Stimulated activated CD4-positive, alpha-beta T cell treated with anti-CD3 and anti-CD28 coated beads, Interleukin-15, amount 100 ng/mL, for 24 hours (primary cell): ENCODE data around the gene OPCML.

Experiments
- DNase-seq: peaks from one replicate; pipeline ENCODE4 v3.0.0-alpha.2; 2020

The OPCML gene

DNA sequence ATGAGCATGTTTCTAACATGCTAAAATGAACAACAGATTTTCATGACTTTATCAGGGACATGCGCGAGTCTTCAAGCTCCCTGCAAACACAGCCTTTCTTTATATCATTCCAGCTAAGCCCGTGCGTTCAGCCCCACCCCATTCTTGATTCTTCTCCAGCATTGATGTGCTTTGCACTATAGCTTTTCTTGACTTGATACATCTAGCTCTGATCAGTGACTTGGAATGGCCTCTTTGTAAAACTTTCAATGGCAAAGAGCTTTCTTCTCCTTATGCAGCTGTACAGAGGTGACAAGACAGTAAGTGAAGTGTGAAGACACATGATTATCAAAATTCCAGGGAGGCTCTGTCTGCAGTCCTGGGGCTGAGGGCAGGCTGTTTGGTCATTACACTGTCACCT lies 561.0 kb downstream of the OPCML start:
- DNase-seq, result no peak

DNA sequence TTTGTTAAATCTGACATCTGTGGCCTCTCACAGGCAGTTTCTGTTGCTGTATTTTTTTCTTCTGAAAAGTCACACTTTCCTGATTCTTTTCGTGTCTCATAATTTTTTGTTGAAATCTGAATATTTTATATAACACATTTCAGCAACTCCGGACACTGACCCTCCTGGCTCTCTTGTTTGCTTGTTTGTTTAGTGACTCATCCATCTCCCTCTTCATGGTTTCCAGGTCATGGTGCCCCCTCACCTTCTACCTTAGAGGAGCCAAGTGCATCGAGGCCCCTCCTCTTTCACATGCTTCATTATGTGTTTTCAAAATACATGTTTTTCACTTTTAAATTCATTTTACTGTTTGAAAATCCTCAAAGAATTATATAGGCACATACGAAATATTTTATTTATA lies 562.4 kb downstream of the OPCML start:
- no peak for DNase-seq

DNA sequence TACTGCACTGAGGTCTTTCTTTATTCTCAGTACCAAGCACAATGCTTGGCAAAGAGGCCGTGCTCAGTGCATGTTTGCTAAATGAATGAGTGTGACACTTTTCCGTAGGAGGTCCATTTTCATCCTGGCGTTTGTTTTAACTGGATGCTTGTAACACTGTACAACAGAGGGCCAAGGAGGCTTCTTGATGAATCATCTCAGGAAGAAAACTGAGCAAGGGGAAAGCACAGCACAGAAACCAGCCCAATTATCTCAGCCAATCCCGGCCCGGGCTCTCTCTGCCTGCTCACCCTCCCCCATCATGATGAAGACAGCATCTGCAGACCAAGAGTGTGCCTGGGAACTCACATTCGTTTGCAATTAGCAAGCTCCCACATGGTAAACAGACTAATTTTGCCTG lies 570.3 kb downstream of the OPCML start:
- no peak for DNase-seq

DNA sequence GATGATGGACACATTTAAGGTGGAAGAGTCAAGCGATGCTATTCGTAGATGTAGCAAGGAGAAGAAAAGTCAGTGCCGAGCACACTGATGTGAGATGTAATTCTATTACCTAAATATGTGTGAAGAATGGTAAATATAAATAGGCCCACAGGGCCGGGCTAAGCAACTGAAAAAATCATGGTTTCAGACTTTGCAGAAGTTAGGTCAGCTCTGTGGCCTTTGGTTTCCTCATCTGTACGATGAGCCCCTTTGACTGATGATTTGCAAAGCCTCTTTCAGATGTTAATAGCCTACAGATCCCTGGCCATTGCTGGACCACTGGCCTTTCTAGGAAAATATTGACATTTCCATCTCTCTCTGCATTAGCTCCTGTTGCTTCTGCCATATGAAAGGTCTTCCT lies 570.8 kb downstream of the OPCML start:
- DNase-seq, result no peak

DNA sequence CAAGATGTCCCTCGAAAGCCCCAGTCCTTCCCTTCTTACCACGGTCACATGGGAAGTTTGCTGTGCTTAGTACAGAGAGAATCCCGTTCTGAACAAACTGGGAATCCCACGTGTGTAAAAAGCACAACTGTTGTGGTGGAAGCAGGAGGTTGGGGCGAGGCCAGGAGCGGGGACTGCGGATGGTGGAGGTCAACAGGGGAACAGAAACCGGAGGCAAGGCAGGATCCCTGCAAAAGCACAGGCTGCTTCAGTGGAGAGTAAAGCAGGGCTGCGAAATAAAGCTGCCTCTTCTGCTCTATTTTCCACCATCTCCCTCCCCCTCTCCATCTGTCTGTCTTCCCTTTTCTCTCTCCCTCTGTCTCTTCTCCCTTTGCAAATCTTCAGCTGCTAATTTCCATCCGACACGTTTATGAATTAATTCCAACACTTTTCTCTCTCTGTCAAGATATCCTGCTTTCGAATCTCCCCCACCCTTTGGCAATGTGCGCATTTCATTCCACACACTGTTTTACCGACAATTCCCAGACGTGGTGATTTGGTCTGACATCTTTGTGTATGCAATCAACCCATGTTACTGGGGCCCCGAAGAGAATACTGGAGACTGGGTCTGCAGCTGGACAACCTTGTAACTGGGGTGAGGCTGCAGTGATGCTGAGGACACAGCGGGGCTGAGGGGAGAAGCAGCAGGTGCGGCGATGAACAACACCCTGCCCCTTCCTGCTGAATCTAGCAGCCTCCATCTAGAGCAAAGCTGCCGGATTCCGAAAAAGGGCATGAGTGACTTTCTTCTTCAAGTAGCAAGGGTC lies 571.8 kb downstream of the OPCML start:
- no peak for DNase-seq

DNA sequence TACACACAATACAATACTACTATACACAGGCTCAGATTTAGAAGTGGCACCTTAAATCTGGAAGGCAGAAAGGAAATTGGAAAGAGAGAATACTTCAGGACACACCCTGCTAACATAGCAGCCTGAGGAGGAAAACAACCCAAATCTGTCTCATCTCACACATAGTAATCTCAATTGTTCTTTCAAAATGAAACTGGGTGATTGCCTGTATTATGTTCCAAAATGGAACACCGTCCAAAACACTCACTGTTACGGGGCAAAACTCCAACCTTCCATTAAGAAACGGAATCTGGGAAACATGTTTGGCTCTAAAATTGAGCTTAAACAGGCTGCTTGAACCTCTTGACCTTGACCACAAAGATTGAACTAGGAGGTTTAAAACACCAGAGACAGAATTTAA lies 572.6 kb downstream of the OPCML start:
- no peak for DNase-seq

DNA sequence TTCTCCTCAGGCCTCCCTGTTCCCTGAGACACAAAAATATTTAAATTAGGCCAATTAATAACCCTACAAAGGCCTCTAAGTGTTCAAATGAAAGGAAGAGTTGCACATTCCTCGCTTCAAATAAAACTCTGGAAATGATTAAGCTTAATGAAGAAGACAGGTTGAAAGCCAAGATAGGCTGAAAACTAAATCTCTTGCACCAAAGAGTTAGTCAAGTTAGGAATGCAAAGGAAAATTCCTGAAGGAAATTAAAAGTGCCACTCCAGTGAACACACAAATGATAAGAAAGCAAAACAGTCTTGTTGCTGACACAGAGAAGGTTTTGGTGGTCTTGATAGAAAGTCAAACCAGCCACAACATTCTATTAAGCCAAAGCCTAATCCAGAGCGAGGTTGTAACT lies 574.4 kb downstream of the OPCML start:
- DNase-seq, result no peak

DNA sequence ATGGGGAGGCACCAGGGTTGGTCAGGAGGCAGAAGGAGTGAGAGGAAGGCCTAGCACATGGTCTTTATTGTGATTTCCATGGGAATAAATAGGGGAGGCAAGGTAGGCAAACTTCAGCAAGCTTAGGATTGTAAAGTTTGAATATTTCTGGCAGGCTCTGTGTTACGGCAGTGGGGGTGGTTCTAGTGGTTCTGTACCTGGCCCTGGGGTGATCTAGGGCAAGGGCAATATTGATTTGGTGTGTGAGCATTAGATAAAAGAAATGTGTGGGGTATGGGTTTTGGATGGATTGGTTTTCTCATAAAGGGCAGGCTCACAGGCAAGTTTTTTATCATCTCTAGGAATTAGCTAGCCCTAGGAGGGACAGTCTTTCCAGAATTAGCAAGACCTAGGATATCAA lies 584.0 kb downstream of the OPCML start:
- no peak for DNase-seq

DNA sequence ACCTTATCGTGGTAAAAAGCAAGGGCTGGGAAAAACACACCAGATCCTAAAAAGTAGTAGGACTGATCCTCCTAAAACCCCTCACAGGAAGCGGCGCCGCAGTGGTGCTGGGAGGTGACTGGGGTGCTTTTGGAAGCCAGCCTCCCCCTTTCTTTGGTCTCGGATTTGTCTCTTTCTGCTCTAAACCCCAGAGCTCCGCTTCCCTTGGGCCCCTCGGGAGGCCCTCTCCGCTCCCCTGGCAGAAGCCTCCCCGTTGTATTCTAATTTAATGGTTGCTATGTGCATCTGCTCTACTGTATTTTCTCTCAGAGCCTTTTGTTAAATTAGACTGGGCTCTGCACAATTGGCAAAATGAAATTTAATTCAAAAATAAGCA lies 587.7 kb downstream of the OPCML start:
- DNase-seq, result no peak

DNA sequence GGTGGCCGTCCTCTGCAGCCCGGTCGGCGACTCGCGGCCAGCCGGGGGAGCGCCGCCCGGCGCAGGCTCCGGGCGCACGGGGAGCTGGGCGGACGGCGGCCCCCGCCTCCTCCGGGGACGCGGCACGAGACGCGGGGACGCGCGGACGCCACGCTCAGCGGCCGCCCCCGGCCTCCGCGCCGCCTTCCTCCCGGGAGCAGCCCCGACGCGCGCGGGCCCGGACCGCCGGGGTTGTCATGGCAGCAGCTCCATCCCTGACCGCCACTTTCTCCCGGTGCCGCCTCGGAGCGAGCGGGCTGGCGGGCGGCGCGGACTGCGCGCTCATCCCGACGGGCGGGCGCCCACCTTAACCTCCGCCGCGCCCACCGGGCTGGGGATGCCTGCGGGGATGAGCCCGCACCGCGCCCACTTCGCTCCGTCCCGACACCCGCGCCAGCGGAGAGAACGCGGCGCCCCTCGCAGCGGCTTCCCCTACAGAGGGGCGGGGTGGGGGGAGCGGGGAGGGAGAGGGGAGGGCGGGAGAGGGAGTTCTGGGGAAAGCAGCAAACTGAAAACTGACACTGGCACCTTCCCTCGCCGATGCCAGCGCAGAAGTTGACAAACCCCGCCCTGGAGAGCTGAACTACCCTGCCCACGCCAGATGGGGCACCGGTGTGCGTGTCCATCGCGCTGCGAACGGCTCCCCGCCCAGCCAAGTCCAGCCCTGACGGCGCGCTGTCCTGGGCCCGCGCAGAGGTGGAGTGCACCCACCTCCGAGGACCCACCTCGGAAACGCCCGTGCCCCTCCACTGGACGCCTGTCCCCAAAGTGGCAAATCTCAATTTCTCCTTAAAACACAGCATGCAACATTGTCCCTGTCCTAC lies 588.4 kb downstream of the OPCML start:
- DNase-seq, result no peak

DNA sequence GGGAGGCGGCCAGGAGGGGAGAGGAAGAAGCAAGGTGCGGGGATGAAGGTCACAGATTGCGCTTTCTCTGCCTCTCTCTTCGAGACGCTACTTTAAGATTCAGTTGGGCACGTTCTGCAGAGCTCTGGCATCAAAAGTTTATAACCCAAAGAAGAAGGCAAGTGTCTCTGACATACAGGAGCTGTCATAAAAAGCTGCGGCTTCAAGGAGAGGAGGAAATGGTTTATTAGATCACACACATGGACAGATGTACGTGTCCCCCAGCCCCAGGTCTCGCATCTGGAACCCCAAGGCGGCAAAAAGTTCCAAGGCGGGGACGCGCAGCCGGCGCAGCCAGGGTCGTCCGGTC lies 589.0 kb downstream of the OPCML start:
- no peak for DNase-seq

DNA sequence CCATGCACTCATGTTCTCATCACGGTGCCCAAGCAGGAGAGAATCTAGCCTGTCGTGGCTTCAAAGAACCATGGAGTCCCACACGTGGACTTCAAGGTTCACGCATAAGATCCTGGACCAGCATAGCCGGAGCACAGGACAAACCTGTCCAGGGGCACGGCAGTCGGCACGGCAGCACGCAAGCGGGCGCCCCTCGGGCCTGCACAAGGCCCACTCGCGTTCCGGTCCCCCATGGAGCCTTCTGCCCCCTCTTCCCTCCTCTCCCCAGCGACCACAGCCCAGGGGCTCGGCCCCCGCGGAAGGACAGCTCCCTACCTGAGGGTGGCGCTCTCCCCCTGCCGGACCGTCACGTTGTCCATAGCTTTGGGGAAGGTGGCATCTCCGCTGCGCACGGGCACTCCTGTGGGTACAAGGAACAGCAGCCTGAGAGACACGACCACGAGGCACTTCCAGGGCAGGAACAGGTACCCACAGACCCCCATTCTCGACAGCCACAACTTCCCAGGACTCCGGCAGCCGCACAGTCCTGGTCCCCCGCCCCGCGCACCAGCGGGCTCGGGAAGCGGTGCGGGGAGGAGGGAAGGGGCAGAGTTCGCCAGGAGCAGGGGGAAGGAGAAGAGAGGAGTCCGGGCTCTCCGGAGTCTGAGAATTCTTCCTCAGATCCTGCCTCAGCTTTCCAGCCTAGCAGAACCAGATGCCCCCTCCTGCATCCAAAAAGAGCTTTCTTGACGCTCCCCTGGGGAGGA lies 589.5 kb downstream of the OPCML start:
- DNase-seq, result no peak

DNA sequence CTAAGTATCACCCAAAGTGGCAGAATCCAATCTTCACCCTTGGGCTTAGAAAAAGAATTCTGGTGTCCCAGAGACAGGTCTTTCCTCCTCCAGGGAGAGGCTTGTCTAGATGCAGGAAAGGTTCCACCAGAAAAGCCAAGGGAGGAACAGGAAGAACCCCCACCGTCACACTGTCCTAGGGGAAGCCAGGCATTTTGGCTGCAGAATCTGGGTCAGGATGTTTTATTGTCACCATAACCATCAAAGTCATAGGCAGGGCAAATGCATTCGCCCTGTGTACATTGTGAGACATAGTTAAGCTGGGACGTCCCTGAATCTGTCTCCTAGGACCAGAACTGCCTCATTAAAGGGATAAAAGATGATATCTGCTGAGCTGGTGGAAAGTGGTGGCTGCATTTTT lies 590.5 kb downstream of the OPCML start:
- no peak for DNase-seq

DNA sequence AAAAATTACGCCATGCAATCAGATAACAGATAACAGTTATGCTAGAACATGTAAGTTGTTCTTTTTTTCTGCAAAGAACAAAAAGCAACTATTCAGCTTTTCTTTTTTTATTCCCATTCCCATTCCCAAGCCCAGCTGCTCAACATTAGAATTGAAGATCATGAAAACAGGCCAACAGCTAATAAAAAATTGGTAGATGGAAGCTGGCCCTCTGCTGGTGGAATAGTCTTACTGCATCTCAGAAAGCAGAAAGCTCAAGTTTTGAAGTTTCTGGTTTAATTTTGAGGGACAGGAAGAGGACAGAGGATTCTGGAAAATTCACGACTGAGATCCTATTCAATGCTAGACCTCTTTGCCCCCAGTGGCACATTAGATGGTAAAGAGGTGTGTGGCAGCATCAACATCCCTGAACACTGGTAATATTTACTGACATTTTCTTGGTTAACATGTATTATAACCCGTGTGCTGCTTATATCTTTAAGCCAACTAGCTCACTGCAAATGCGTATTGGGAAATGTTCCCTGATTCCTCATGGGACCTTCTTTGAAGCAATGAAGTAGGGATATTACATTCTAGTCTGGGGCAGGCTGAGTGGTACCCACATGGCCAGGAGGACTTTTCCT lies 591.2 kb downstream of the OPCML start:
- peak; percentile 8 for DNase-seq

DNA sequence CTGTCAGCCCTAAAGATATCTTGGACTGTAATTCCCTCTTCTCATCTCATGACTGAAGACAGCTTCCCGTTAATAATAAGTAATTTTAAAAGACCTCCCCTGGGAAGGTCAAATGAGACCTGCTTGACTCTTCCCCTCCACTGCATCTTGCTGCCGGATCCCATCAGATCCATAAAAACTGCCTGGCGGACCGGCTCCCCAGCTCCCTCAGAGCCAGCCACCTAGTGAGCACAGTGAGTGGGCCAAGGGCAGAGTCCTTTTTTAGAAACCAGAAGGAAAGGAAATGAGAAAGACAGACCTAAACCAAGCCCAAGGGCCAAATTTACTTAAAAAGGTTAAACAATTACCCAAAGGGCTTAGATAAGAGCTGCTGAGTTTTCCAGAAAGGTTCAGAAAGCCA lies 595.3 kb downstream of the OPCML start:
- DNase-seq, result no peak

DNA sequence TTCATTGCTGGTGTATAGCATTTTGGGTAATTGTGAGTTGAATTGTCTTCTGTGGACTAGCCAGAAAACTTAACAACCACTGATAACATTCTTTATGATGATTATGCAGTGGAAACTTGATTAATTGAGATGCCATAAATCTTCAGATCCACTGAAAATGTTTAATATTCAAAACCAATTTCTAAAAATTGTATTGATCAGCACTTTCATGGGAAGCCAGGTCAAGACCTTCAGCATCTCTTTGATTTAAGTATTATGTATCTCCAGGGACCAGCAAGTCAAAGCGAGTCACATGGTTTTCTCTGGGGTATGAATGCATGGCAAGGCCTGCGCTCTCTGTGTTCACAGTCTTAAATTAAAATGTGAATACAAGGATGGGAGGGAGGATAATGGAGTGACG lies 596.9 kb downstream of the OPCML start:
- no peak for DNase-seq

DNA sequence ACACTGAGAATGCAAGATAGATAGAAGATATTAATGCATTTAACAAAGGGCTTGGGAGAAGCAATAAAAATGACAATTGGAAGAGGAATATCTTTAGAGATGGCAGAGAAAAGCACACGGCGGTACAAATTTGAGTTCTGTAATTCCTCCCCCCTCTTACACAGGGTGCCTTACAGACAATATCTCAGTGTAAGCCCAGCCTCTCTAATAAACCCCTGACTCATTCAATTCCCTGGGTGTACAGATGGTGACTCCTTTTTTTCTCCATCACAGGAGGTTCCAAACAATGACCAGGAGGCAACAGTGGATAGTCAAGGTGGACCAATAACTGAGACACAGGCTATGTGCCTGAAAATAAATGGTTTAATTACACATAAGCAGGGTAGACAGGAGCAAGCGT lies 598.6 kb downstream of the OPCML start:
- DNase-seq, result no peak

DNA sequence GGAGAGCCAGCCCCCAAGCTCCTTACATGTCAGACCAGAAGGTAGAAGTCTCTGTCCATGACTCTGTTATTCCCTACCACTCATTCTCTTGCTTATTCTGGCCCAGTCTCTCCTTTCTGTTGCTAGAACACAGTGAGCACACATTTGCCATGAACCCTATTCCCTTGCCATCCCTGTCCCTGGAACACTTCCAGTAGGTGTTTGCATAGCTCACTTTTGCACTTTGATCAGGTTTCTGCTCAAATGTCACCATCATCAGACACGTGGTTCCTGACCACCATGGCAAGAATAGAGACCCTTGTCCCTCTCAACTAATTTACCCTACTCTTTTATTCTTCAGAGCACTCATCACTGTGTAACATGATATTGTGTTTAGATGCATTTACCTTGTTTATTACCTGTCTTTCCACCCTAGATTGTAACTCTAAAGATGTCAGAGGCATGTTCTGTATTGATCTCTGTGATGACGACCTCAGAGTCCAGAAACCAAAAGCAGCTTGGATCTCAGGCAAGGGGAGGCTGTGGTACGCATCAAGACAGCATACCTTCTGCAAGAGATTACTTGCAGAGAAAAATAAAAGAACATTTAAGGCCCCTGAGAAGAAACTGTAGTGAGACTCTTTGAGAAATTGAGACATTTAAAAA lies 606.4 kb downstream of the OPCML start:
- DNase-seq, result no peak

DNA sequence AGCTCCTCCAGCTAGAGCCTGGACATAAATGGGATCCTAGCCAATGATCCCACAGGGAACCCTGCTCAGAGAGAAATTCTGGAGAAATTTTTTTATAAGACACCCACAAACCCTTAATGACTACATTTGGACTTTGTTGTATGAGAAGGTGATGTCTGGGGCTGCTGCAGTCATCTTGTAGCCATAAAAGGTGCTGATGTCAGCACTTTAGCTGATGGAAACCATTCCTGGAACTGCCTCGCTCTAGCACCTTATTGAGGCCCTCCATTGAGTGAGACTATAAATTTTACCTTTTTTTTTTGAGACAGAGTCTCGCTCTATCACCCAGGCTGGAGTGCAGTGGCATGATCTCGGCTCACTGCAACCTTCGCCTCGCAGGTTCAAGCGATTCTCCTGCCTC lies 610.7 kb downstream of the OPCML start:
- DNase-seq, result no peak

DNA sequence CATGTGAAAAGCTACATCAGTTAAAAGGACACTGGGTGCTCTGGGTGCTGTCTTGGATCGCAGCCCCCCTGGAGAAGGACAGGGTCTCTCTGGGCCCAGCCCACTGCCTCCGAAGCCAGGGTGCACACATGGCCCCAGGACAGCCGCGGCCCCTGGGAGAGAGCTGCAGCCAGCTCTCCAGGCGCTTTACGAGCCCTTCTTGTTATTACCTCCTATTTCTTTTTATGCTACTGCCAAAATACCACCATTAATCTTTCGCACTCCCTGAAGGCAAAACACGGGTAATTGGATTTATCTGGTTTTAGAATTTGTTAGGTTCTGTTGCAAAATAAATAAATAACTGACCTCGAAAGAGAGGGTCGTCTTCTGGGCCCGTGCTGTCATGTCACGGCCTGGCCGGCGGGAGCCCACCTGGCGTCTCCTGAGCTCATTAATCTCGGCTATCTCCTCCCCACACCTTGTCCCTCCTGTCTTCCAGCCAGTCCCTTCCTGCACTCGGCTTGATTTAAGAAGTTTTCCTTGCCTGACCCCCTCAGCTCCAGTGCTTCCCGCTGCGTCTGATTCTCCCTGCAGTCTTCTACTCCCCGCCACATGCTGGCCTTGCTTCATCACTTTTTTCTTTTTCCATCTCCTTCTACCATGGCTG lies 611.7 kb downstream of the OPCML start:
- no peak for DNase-seq

DNA sequence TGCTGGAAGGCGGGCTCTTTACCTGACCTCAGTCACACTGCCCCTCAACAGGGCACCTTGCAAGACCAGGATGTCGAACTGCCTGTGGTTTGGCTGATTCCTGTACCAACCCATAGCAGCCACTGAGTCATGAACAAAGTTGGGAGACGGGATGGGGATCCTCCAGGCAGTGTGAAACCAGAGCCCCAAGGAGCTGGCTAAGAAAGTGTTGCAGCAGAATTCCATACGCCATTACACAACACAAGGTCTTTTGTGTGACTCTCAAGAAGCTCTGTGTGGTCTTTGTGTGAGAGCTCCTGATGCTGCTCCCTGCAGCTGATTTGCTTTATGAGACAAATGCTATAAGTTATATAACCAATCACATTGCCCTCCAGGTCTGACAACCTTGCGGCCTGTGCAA lies 617.7 kb downstream of the OPCML start:
- no peak for DNase-seq

DNA sequence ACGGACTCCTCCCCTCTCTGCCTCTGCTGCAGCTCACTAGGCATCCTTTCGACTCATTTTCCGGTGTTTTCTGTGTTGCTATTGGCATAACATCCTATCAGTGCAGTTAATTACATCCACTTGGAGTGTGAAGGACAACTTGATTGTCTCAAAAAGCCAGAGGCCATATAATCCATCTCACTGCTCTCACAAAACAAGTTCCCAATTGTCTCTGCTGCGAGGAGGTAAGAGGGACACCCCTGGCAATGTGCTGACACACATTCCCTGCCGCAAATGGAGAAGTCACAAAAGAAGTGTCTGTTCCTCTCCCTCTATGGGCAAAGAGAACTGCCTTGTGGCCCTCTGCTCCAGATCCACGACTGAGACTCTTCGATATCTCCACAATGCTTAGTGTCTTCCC lies 618.4 kb downstream of the OPCML start:
- no peak for DNase-seq
